GM23338 (cell line): Measurements from ENCODE around the gene PTK6. TPM values are rescaled to one million over a fixed set of nuclear protein-coding genes. Genes with fewer than 3 reads are reported as not detected.

Experiments
- ATAC-seq: fragments of 200-7000 bp; cut with Tn5 transposase; 3 replicates; pipeline ENCODE4 v1.9.1; 2020
- DNase-seq: peaks from one replicate; pipeline ENCODE4 v3.0.0-alpha.2; 2015; ENCODE audit warnings: low spot score
- H2AFZ ChIP-seq: fragments of 200-600 bp; sonication (generic); 2 replicates; pipeline ENCODE4 v1.8.0; 2016; ENCODE audit warnings: antibody characterized with exemption, mild to moderate bottlenecking, moderate library complexity
- H3F3A ChIP-seq: fragments of 200-600 bp; sonication (generic); replicated peaks from 2 replicates; pipeline ENCODE4 v1.8.0; 2017; ENCODE audit warnings: antibody characterized with exemption, mixed run types, low read depth
- H3K27ac ChIP-seq: fragments of 200-600 bp; sonication (generic); 2 replicates; pipeline ENCODE4 v1.6.1; 2016; ENCODE audit warnings: low read depth
- H3K27me3 ChIP-seq: fragments of 200-600 bp; sonication (generic); 2 replicates; pipeline ENCODE4 v1.8.0; 2016; ENCODE audit warnings: mild to moderate bottlenecking, mixed run types, moderate library complexity; ENCODE audit not compliant: insufficient read depth
- H3K36me3 ChIP-seq: fragments of 200-600 bp; sonication (generic); 2 replicates; pipeline ENCODE4 v1.8.0; 2016; ENCODE audit warnings: mild to moderate bottlenecking; ENCODE audit not compliant: insufficient read depth
- H3K4me1 ChIP-seq: fragments of 200-600 bp; sonication (generic); 2 replicates; pipeline ENCODE4 v1.8.0; 2016; ENCODE audit warnings: mild to moderate bottlenecking, moderate library complexity; ENCODE audit not compliant: insufficient read depth
- H3K4me2 ChIP-seq: fragments of 200-600 bp; sonication (generic); 2 replicates; pipeline ENCODE4 v1.7.1; 2017; ENCODE audit warnings: mixed run types
- H3K4me3 ChIP-seq: fragments of 200-600 bp; sonication (generic); 2 replicates; pipeline ENCODE4 v1.6.1; 2016; ENCODE audit warnings: mixed run types
- H3K79me2 ChIP-seq: fragments of 200-600 bp; sonication (generic); replicated peaks from 2 replicates; pipeline ENCODE4 v1.8.0; 2017; ENCODE audit warnings: mild to moderate bottlenecking; ENCODE audit not compliant: insufficient read depth
- H3K9me2 ChIP-seq: fragments of 200-600 bp; sonication (generic); 2 replicates; pipeline ENCODE4 v1.8.0; 2017; ENCODE audit not compliant: insufficient read depth
- H4K20me1 ChIP-seq: fragments of 200-600 bp; sonication (generic); replicated peaks from 2 replicates; pipeline ENCODE4 v1.8.0; 2017; ENCODE audit warnings: mild to moderate bottlenecking; ENCODE audit not compliant: insufficient read depth
- H3K27ac Mint-ChIP-seq: 2 replicates; pipeline ENCODE4 v1.8.0; 2020; ENCODE audit warnings: inconsistent platforms, mild to moderate bottlenecking, moderate library complexity, mixed read lengths
- H3K27me3 Mint-ChIP-seq: 3 replicates; pipeline ENCODE4 v1.8.0; 2022; ENCODE audit warnings: low read depth, mild to moderate bottlenecking, moderate library complexity, mixed read lengths, inconsistent platforms; ENCODE audit not compliant: insufficient read depth, poor library complexity
- H3K36me3 Mint-ChIP-seq: 3 replicates; pipeline ENCODE4 v1.8.0; 2021; ENCODE audit warnings: low read depth, mild to moderate bottlenecking, inconsistent platforms, moderate library complexity, mixed read lengths
- H3K4me1 Mint-ChIP-seq: 3 replicates; pipeline ENCODE4 v1.8.0; 2020; ENCODE audit warnings: mild to moderate bottlenecking, inconsistent platforms, mixed read lengths
- H3K4me3 Mint-ChIP-seq: 3 replicates; pipeline ENCODE4 v1.8.0; 2021; ENCODE audit warnings: moderate library complexity, mild to moderate bottlenecking, inconsistent platforms, mixed read lengths
- H3K9me3 Mint-ChIP-seq: 3 replicates; pipeline ENCODE4 v1.8.0; 2020; ENCODE audit warnings: moderate library complexity, mild to moderate bottlenecking, inconsistent platforms, mixed read lengths
- CREB1 ChIP-seq: fragments of 250-450 bp; sonication (Bioruptor Pico); IDR thresholded peaks from 2 replicates; pipeline ENCODE4 v1.5.0; 2020; ENCODE audit warnings: low read depth, mild to moderate bottlenecking, moderate library complexity
- CTCF ChIP-seq, 2 experiments: fragments of 200-600 bp in 1 of 2; sonication (generic) in 1 of 2; conservative IDR thresholded peaks; 2 replicates each; pipeline versions ENCODE4 v1.5.1 to v1.6.1; 2016 to 2017; ENCODE audit warnings: antibody characterized with exemption in 2 of 2, low read depth in 2 of 2, mild to moderate bottlenecking in 2 of 2, moderate library complexity in 1 of 2
- EZH2 ChIP-seq: fragments of 200-600 bp; sonication (generic); IDR thresholded peaks from one replicate; pipeline ENCODE4 v1.8.0; 2017; ENCODE audit warnings: antibody characterized with exemption, mild to moderate bottlenecking, low read depth; ENCODE audit not compliant: unreplicated experiment
- EZH2phosphoT487 ChIP-seq: fragments of 200-600 bp; sonication (generic); IDR thresholded peaks from one replicate; pipeline ENCODE4 v1.8.1; 2018; ENCODE audit warnings: antibody characterized with exemption; ENCODE audit not compliant: unreplicated experiment
- JUNB ChIP-seq: IDR thresholded peaks from one replicate; pipeline ENCODE4 v1.6.1; 2016; ENCODE audit warnings: antibody characterized with exemption; ENCODE audit not compliant: unreplicated experiment
- NANOG ChIP-seq: IDR thresholded peaks from 2 replicates; pipeline ENCODE4 v1.6.1; 2016; ENCODE audit warnings: antibody characterized with exemption, borderline replicate concordance
- POLR2AphosphoS5 ChIP-seq: IDR thresholded peaks from 2 replicates; pipeline ENCODE4 v1.6.1; 2016; ENCODE audit warnings: antibody characterized with exemption, low read depth
- REST ChIP-seq: IDR thresholded peaks from one replicate; pipeline ENCODE4 v1.6.1; 2018; ENCODE audit warnings: antibody characterized with exemption; ENCODE audit not compliant: unreplicated experiment
- STAT1 ChIP-seq: IDR thresholded peaks from one replicate; pipeline ENCODE4 v1.6.1; 2016; ENCODE audit warnings: antibody characterized with exemption; ENCODE audit not compliant: unreplicated experiment
- ZNF114 ChIP-seq: fragments of 250-450 bp; sonication (Bioruptor Pico); IDR thresholded peaks from 2 replicates; pipeline ENCODE4 v1.5.0; 2020; ENCODE audit warnings: mild to moderate bottlenecking, moderate library complexity
- ZNF331 ChIP-seq: fragments of 250-450 bp; sonication (Bioruptor Pico); IDR thresholded peaks from 2 replicates; pipeline ENCODE4 v1.5.0; 2020; ENCODE audit warnings: low read depth, mild to moderate bottlenecking, moderate library complexity
- ZNF462 ChIP-seq: fragments of 250-450 bp; sonication (Bioruptor Pico); IDR thresholded peaks from 2 replicates; pipeline ENCODE4 v1.5.0; 2020; ENCODE audit warnings: mild to moderate bottlenecking, moderate library complexity
- polyA plus RNA-seq: library from polyadenylated mRNA; unstranded; fragments of >200 nt; fragmentation: Nextera tagmentation; extraction: Ambion mirVana; gene quantifications from 2 replicates; pipeline ENCODE4 v1.2.1, GENCODE V29; 2016
- total RNA-seq: library from RNA; depleted of rRNA; stranded (reverse); fragments of >200 nt; shearing (Covaris generic); gene quantifications from 2 replicates; pipeline ENCODE4 v1.2.3, GENCODE V29; 2014
- TF ChIP-seq, protein P1 (sequence below): IDR thresholded peaks from 2 replicates; pipeline ENCODE4 v1.6.1; 2016; ENCODE audit warnings: antibody characterized with exemption

PTK6 gene
- total and polyA plus RNA-seq, 2 experiments from 2014 or later = 0.28 TPM; not detected in 1

GRCh38 chr20:63507083-63507743, 30.0 kb downstream of the PTK6 start:
- no peak for TF ChIP-seq ZNF114 (CRISPR knock-in tag)
- TF ChIP-seq CTCF (conservative IDR thresholded peaks at IDR 0.05; ENCODE audit: low read depth in 2 of 2) = no peak
- no peak for TF ChIP-seq STAT1
- no peak for TF ChIP-seq EZH2
- TF ChIP-seq NANOG = no peak
- TF ChIP-seq ZNF331 = no peak
- no peak for TF ChIP-seq JUNB
- no peak for TF ChIP-seq CREB1 (CRISPR knock-in tag)
- TF ChIP-seq, protein P1, sequence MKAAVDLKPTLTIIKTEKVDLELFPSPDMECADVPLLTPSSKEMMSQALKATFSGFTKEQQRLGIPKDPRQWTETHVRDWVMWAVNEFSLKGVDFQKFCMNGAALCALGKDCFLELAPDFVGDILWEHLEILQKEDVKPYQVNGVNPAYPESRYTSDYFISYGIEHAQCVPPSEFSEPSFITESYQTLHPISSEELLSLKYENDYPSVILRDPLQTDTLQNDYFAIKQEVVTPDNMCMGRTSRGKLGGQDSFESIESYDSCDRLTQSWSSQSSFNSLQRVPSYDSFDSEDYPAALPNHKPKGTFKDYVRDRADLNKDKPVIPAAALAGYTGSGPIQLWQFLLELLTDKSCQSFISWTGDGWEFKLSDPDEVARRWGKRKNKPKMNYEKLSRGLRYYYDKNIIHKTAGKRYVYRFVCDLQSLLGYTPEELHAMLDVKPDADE = no peak
- no peak for TF ChIP-seq REST
- no peak for TF ChIP-seq POLR2AphosphoS5
- TF ChIP-seq ZNF462 = no peak
- TF ChIP-seq EZH2phosphoT487 = no peak
- Mint-ChIP-seq H3K27me3 (peaks cover 4% of the 10 kb centered on the region), H3K4me3 (no peak overlapping the region), H3K27ac (no peak overlapping the region), H3K9me3 (peaks cover 37% of the 10 kb centered on the region), H3K4me1 (peaks cover 3% of the 10 kb centered on the region; the same call in 1 of the 3 replicates), H3K36me3 (peaks cover 12% of the 10 kb centered on the region)
- H3K79me2 ChIP-seq = no peaks in the 10 kb centered on the region
- H3K27me3 ChIP-seq = no peaks in the 10 kb centered on the region
- H3K9me2 ChIP-seq = no peaks in the 10 kb centered on the region
- H4K20me1 ChIP-seq = no peaks in the 10 kb centered on the region
- ATAC-seq (no peak), DNase-seq (no peak)
- H3F3A ChIP-seq = 0 out of 2 replicates have a peak, but pooled peaks cover 3% of the 10 kb centered on the region
- H3K27ac ChIP-seq = no peak overlapping the region
- peaks cover 4% of the 10 kb centered on the region; the same call in 1 of the 2 replicates for H3K4me1 ChIP-seq
- no peak overlapping the region for H3K4me3 ChIP-seq
- H3K4me2 ChIP-seq = no peak overlapping the region
- no peak overlapping the region for H2AFZ ChIP-seq
- no peaks in the 10 kb centered on the region for H3K36me3 ChIP-seq
